GM12892 (cell line): ENCODE results near the gene CRIP2.

Source experiments
- POLR2A ChIP-seq: IDR thresholded peaks from 2 replicates; pipeline ENCODE4 v1.6.1; 2011; ENCODE audit warnings: low read depth, low read length, control low read depth
- POLR2AphosphoS5 ChIP-seq: IDR thresholded peaks from 2 replicates; pipeline ENCODE4 v1.6.1; 2011; ENCODE audit warnings: low read depth, low read length, control low read depth

- TF ChIP-seq POLR2AphosphoS5 (no peak), POLR2A (no peak)
Measured at GRCh38 chr14:105526776-105527380, 52.3 kb downstream of the CRIP2 start.
